GM12878 (cell line): ENCODE results near the gene HCAR1. TPM values are rescaled to one million over a fixed set of nuclear protein-coding genes. Genes with fewer than 3 reads are reported as not detected.

Source experiments
- CBFB ChIP-seq: IDR thresholded peaks from 2 replicates; pipeline ENCODE4 v1.6.1; 2016; ENCODE audit warnings: antibody characterized with exemption, low read depth
- CREM ChIP-seq: IDR thresholded peaks from 2 replicates; pipeline ENCODE4 v1.6.1; 2014; ENCODE audit warnings: antibody characterized with exemption, low read depth
- EED ChIP-seq: sonication (generic); IDR thresholded peaks from 2 replicates; pipeline ENCODE4 v1.6.1; 2016; ENCODE audit warnings: antibody characterized with exemption, low read depth
- ETV6 ChIP-seq, 2 experiments: fragments of 450-650 bp in 1 of 2; IDR thresholded peaks in 1 of 2; conservative IDR thresholded peaks in 1 of 2; 2 replicates each; pipeline ENCODE4 v1.6.1; 2014; ENCODE audit warnings: antibody characterized with exemption in 1 of 2, borderline replicate concordance in 1 of 2, low read depth in 1 of 2, mild to moderate bottlenecking in 1 of 2, moderate library complexity in 1 of 2
- EZH2 ChIP-seq: IDR thresholded peaks from 2 replicates; pipeline ENCODE4 v1.6.1; 2012; ENCODE audit warnings: low read depth, mild to moderate bottlenecking, control low read depth, inconsistent platforms, low read length, borderline replicate concordance; ENCODE audit not compliant: control insufficient read depth
- HDGF ChIP-seq: fragments of 450-650 bp; IDR thresholded peaks from 2 replicates; pipeline ENCODE4 v1.6.1; 2016; ENCODE audit warnings: antibody characterized with exemption
- KLF5 ChIP-seq: fragments of 450-650 bp; IDR thresholded peaks from 2 replicates; pipeline ENCODE4 v1.6.1; 2014; ENCODE audit warnings: mild to moderate bottlenecking; ENCODE audit not compliant: partially characterized antibody
- MEF2A ChIP-seq: IDR thresholded peaks from 2 replicates; pipeline ENCODE4 v1.6.1; 2011; ENCODE audit warnings: low read depth, mild to moderate bottlenecking, low read length, moderate library complexity; ENCODE audit not compliant: insufficient read depth
- NFYB ChIP-seq: IDR thresholded peaks from 2 replicates; pipeline ENCODE4 v1.6.1; 2011; ENCODE audit warnings: low read depth, mild to moderate bottlenecking, low read length, improper control_type of control experiment, moderate library complexity; ENCODE audit not compliant: insufficient read depth
- POU2F2 ChIP-seq: IDR thresholded peaks from 3 replicates; pipeline ENCODE4 v1.6.1; 2011; ENCODE audit warnings: low read depth, mild to moderate bottlenecking, low read length, borderline replicate concordance
- SMAD5 ChIP-seq: IDR thresholded peaks from 2 replicates; pipeline ENCODE4 v1.6.1; 2016; ENCODE audit warnings: antibody characterized with exemption, low read depth
- SMARCA5 ChIP-seq: fragments of 450-650 bp; IDR thresholded peaks from 2 replicates; pipeline ENCODE4 v1.6.1; 2017; ENCODE audit warnings: mild to moderate bottlenecking
- TBL1XR1 ChIP-seq: IDR thresholded peaks from 2 replicates; pipeline ENCODE4 v1.6.1; 2012; ENCODE audit warnings: low read depth, low read length, improper control_type of control experiment
- ZBED1 ChIP-seq: IDR thresholded peaks from 2 replicates; pipeline ENCODE4 v1.6.1; 2016; ENCODE audit warnings: borderline replicate concordance
- polyA plus RNA-seq, 11 experiments: library from polyadenylated mRNA; depleted of rRNA in 4 of 11; unstranded in 6 of 11; stranded (reverse) in 5 of 11; fragments of >200 nt; fragmentation: Nextera tagmentation in 4 of 11; fragmentation: Illumina TruSeq in 1 of 11; extraction: Ambion mirVana in 4 of 11; extraction: Trizol in 1 of 11; gene quantifications; 1 replicate in 1 of 11; 2 replicates in 10 of 11; pipeline versions ENCODE4 v1.2.1 to v1.2.3, GENCODE V29; 2011 to 2016; ENCODE audit warnings: inconsistent platforms in 2 of 11, missing spikeins in 2 of 11, low read depth in 1 of 11
- total RNA-seq, 4 experiments: library from RNA; depleted of rRNA in 3 of 4; stranded (reverse); fragments of >200 nt in 3 of 4; fragmentation: Illumina TruSeq in 1 of 4; extraction: Trizol in 1 of 4; gene quantifications; 2 replicates each; pipeline versions ENCODE4 v1.2.1 to v1.2.3, GENCODE V29; 2013 to 2021
- TF ChIP-seq, protein P1 (sequence below), 3 experiments: IDR thresholded peaks in 2 of 3; conservative IDR thresholded peaks in 1 of 3; 2 replicates each; pipeline ENCODE4 v1.5.1; 2011; ENCODE audit warnings: low read depth in 3 of 3, low read length in 3 of 3, mild to moderate bottlenecking in 3 of 3, control low read depth in 2 of 3, moderate library complexity in 2 of 3, inconsistent platforms in 1 of 3, mixed read lengths in 1 of 3; ENCODE audit not compliant: control insufficient read depth in 2 of 3, insufficient read depth in 1 of 3; ENCODE audit errors: extremely low read depth in 1 of 3
- TF ChIP-seq, protein P2 (sequence below): fragments of 150-350 bp; IDR thresholded peaks from 2 replicates; pipeline ENCODE4 v1.6.1; 2016; ENCODE audit warnings: low read depth, low read length
- TF ChIP-seq, protein P3 (sequence below): IDR thresholded peaks from 2 replicates; pipeline ENCODE4 v1.6.1; 2011; ENCODE audit warnings: mild to moderate bottlenecking, low read depth, low read length, moderate library complexity; ENCODE audit not compliant: insufficient replicate concordance
- TF ChIP-seq, protein P4 (sequence below): fragments of 450-650 bp; IDR thresholded peaks from 2 replicates; pipeline ENCODE4 v1.6.1; 2017; ENCODE audit warnings: low read depth, mild to moderate bottlenecking, moderate library complexity

Gene HCAR1
- total and polyA plus RNA-seq, 10 of the 15 experiments (the other 5 are each of a cell fraction or from before 2014, with no cell fraction given) = 0.01 to 0.05 (median 0.04) TPM; not detected in 7

DNA sequence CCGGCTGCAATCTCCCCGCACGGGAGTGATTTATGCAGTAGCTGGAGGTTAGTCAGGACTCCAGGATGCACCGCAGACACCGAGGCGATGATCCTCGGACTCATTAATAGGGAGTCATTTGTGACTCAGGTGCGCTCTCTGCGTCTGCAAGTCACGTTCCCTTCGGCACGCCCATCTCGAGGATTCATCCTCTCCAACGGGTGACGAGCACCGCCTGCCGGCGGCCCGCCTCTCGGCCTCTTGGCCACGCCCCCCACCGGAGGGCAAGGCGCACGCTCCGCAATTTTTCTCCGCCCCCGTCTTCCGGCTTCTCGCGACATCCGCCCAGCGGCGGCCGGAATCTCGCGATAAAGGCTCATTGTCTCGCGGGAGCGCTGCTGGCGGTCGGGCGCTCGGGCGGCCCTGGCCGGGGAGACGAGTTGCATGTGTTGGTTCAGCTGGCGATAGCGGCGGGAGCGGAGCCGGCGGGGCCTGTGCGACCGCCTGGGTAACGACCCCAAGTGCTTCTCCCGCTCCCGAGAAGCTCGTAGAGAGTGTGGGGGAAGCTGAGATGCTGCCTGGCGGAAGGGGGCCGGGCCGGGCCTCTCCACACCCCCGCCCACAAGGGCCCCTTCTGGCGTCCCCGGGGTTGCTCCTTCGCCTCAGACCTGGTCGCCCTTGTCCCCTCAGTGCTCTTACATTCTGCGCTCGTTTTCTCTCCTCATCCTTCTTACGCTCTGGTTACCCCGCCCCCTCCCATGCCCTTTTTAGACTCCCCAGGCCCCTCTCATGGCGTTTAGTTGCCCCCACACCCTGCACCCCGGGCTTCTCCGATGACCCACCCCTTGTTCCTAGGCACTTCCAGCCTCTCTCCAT is 22.0 kb upstream of the HCAR1 start, which contains the start of gene DENR (continued):
- TF ChIP-seq SMAD5 = peak; percentile 65; the same call in 1 of the 2 replicates
- TF ChIP-seq, protein P1, sequence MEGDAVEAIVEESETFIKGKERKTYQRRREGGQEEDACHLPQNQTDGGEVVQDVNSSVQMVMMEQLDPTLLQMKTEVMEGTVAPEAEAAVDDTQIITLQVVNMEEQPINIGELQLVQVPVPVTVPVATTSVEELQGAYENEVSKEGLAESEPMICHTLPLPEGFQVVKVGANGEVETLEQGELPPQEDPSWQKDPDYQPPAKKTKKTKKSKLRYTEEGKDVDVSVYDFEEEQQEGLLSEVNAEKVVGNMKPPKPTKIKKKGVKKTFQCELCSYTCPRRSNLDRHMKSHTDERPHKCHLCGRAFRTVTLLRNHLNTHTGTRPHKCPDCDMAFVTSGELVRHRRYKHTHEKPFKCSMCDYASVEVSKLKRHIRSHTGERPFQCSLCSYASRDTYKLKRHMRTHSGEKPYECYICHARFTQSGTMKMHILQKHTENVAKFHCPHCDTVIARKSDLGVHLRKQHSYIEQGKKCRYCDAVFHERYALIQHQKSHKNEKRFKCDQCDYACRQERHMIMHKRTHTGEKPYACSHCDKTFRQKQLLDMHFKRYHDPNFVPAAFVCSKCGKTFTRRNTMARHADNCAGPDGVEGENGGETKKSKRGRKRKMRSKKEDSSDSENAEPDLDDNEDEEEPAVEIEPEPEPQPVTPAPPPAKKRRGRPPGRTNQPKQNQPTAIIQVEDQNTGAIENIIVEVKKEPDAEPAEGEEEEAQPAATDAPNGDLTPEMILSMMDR (IDR thresholded peaks at IDR 0.05 in 2 of 3, conservative IDR thresholded peaks at IDR 0.05 in 1 of 3; ENCODE audit: control insufficient read depth in 2 of 3, extremely low read depth in 1 of 3, insufficient read depth in 1 of 3, low read depth in 3 of 3, low read length in 3 of 3) = peak; percentile 87 to 99 (median 99); a peak in 5 of 6 replicates
- TF ChIP-seq HDGF = peak; percentile 46; the same call in 1 of the 2 replicates
- TF ChIP-seq POU2F2 = peak; percentile 66; the same call in 2 of the 3 replicates
- TF ChIP-seq, protein P2, sequence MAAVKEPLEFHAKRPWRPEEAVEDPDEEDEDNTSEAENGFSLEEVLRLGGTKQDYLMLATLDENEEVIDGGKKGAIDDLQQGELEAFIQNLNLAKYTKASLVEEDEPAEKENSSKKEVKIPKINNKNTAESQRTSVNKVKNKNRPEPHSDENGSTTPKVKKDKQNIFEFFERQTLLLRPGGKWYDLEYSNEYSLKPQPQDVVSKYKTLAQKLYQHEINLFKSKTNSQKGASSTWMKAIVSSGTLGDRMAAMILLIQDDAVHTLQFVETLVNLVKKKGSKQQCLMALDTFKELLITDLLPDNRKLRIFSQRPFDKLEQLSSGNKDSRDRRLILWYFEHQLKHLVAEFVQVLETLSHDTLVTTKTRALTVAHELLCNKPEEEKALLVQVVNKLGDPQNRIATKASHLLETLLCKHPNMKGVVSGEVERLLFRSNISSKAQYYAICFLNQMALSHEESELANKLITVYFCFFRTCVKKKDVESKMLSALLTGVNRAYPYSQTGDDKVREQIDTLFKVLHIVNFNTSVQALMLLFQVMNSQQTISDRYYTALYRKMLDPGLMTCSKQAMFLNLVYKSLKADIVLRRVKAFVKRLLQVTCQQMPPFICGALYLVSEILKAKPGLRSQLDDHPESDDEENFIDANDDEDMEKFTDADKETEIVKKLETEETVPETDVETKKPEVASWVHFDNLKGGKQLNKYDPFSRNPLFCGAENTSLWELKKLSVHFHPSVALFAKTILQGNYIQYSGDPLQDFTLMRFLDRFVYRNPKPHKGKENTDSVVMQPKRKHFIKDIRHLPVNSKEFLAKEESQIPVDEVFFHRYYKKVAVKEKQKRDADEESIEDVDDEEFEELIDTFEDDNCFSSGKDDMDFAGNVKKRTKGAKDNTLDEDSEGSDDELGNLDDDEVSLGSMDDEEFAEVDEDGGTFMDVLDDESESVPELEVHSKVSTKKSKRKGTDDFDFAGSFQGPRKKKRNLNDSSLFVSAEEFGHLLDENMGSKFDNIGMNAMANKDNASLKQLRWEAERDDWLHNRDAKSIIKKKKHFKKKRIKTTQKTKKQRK = no peak
- peak in 1 of 2 experiments; percentile 45; a peak in 1 of 4 replicates for TF ChIP-seq ETV6 (conservative IDR thresholded peaks at IDR 0.05 in 1 of 2, IDR thresholded peaks at IDR 0.05 in 1 of 2; ENCODE audit: borderline replicate concordance in 1 of 2, low read depth in 1 of 2)
- no peak for TF ChIP-seq SMARCA5
- TF ChIP-seq ZBED1 = peak; percentile 99; the same call in 1 of the 2 replicates
- TF ChIP-seq KLF5 = peak; percentile 52
- peak; percentile 16; the same call in 1 of the 2 replicates for TF ChIP-seq CREM
- no peak for TF ChIP-seq NFYB
- TF ChIP-seq, protein P3, sequence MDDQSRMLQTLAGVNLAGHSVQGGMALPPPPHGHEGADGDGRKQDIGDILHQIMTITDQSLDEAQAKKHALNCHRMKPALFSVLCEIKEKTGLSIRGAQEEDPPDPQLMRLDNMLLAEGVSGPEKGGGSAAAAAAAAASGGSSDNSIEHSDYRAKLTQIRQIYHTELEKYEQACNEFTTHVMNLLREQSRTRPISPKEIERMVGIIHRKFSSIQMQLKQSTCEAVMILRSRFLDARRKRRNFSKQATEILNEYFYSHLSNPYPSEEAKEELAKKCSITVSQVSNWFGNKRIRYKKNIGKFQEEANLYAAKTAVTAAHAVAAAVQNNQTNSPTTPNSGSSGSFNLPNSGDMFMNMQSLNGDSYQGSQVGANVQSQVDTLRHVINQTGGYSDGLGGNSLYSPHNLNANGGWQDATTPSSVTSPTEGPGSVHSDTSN = peak; percentile 26
- TF ChIP-seq MEF2A = peak; percentile 80; the same call in 1 of the 2 replicates
- TF ChIP-seq CBFB = peak; percentile 100
- TF ChIP-seq, protein P4, sequence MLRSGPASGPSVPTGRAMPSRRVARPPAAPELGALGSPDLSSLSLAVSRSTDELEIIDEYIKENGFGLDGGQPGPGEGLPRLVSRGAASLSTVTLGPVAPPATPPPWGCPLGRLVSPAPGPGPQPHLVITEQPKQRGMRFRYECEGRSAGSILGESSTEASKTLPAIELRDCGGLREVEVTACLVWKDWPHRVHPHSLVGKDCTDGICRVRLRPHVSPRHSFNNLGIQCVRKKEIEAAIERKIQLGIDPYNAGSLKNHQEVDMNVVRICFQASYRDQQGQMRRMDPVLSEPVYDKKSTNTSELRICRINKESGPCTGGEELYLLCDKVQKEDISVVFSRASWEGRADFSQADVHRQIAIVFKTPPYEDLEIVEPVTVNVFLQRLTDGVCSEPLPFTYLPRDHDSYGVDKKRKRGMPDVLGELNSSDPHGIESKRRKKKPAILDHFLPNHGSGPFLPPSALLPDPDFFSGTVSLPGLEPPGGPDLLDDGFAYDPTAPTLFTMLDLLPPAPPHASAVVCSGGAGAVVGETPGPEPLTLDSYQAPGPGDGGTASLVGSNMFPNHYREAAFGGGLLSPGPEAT = peak; percentile 51; the same call in 1 of the 2 replicates
- TF ChIP-seq EED = peak; percentile 48; the same call in 1 of the 2 replicates
- peak; percentile 37; the same call in 1 of the 2 replicates for TF ChIP-seq TBL1XR1
- TF ChIP-seq EZH2 = no peak
